Urinary bladder (tissue), 4 donors: ENCODE data around the gene LRFN5. TPM values are rescaled to one million over a fixed set of nuclear protein-coding genes. Genes with fewer than 3 reads are reported as not detected.
A peak's percentile ranks its signal among the peaks of the same experiment; 100 is the strongest.
"Not testable (repeated sequence)": the region's sequence is repeated elsewhere in the genome, so short reads cannot be mapped to it uniquely, and the experiment has no call there.

Experiments
- DNase-seq: peaks from one replicate; pipeline ENCODE4 v3.0.0-alpha.2; 2015; ENCODE audit errors: extremely low spot score
- H3K27ac ChIP-seq: one replicate; pipeline ENCODE4 v1.5.1; 2013; ENCODE audit warnings: low read depth, mild to moderate bottlenecking, moderate library complexity
- H3K36me3 ChIP-seq: one replicate; pipeline ENCODE4 v1.6.1; 2013; ENCODE audit warnings: mild to moderate bottlenecking, moderate library complexity; ENCODE audit not compliant: insufficient read depth
- H3K4me1 ChIP-seq: one replicate; pipeline ENCODE4 v1.6.1; 2013; ENCODE audit warnings: mild to moderate bottlenecking, moderate library complexity; ENCODE audit not compliant: insufficient read depth
- H3K4me3 ChIP-seq: one replicate; pipeline ENCODE4 v1.5.1; 2013; ENCODE audit warnings: low read depth, low read length
- WGBS: extraction: QIAGEN DNeasy Blood & Tissue Kit; methylation state at CpG from one replicate; pipeline ENCODE4 v1.1.7; 2013; 5-methylcytosine and 5-hydroxymethylcytosine counted together
- polyA plus RNA-seq: library from polyadenylated mRNA; stranded (reverse); fragments of 200-250 nt; gene quantifications from one replicate; pipeline ENCODE4 v1.2.3, GENCODE V29; 2013
- small RNA-seq: library from RNA; depleted of rRNA; stranded (forward); fragments of <200 nt; gene quantifications from one replicate; pipeline ENCODE3, GENCODE V24; 2014
- total RNA-seq: library from RNA; depleted of rRNA; stranded (reverse); fragments of >200 nt; gene quantifications from one replicate; pipeline ENCODE4 v1.2.3, GENCODE V29; 2014
- donor health status: healthy with polysubstance abuse.
- donor health status: healthy.

Gene LRFN5
- total and polyA plus RNA-seq, 2 donors: 12.7 to 45.9 TPM

GRCh38 chr14:41911155-41911554 is 304.5 kb downstream of the LRFN5 start:
- DNase-seq, H3K4me3 ChIP-seq, H3K4me1 ChIP-seq, H3K27ac ChIP-seq, H3K36me3 ChIP-seq: not testable (repeated sequence)
- WGBS: 86% methylated on average over 12 of the region's 12 CpGs

DNA sequence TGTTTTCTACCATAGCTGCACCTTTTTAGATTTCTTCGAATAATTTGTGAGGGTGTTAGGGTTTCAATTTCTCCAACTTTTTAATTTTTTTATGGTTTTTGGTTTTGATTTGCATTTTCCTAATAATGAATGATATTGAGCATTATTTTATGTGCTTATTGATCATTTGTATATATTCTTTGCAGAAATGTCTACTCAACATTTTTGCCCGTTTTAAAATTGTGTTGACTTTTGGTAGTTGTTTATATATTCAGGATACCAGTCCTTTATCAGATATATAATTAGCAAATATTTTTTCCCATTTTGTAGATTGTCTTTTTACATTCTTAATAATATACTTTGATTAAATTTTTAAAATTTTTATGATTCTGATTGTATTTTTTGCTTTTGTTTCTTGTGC is 306.7 kb downstream of the LRFN5 start:
- Histone ChIP-seq H3K27ac (no peak overlapping the region), H3K4me3 (no peak overlapping the region), H3K36me3 (no peaks in the 10 kb centered on the region), H3K4me1 (no peaks in the 10 kb centered on the region)
- no peak for DNase-seq
- 95% methylated on average over 2 of the region's 2 CpGs for WGBS

DNA sequence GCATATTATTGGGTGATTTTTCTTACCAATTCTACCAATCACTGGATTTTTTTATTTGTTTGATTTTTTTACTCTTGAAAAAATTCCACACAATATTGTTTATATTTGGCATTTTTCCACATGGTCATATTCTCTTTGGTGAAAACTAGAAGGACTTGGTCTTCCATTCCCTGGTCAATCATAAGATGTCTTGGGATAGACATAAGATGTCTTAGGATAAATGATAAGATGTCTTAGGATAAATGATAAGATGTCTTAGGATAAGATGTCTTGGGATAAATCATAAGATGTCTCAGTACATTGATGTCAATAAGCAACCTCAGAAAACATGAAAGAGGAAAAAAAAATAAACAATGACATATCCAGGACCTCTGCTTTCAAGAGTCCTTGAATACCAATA is 309.1 kb downstream of the LRFN5 start:
- Histone ChIP-seq H3K36me3 (no peaks in the 10 kb centered on the region), H3K4me3 (no peak overlapping the region), H3K27ac (no peak overlapping the region), H3K4me1 (no peaks in the 10 kb centered on the region)
- no peak for DNase-seq

DNA sequence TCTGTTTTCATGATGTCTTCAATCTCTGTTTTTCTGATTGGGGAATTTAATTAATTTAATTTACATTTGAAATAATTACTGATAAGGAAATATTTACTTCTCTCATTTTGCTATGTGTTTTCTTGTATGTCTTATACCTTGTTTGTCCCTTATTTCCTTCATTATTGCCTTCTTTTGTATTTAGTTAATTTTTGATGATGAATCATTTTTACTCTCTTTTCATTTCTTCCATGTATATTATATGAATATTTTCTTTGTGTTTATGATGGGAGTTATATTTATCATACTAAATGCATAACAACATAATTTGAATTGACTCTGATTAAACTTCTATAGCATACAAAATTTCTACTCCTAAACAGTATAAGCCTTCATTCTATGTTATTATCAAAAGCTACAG is 309.6 kb downstream of the LRFN5 start:
- Histone ChIP-seq H3K4me3 (no peak overlapping the region), H3K36me3 (no peaks in the 10 kb centered on the region), H3K4me1 (no peaks in the 10 kb centered on the region), H3K27ac (no peak overlapping the region)
- no peak for DNase-seq

GRCh38 chr14:41925409-41925808 is 318.7 kb downstream of the LRFN5 start:
- Histone ChIP-seq H3K4me1 (no peaks in the 10 kb centered on the region), H3K27ac (no peak overlapping the region), H3K36me3 (no peaks in the 10 kb centered on the region), H3K4me3 (no peak overlapping the region)
- DNase-seq: no peak
- WGBS: 24% methylated on average over 2 of the region's 2 CpGs

GRCh38 chr14:41950428-41951151 is 343.9 kb downstream of the LRFN5 start:
- DNase-seq: peak; percentile 76
- H3K27ac ChIP-seq: no peak overlapping the region
- no peaks in the 10 kb centered on the region for H3K4me1 ChIP-seq
- no peak overlapping the region for H3K4me3 ChIP-seq
- 70% methylated on average over 7 of the region's 7 CpGs for WGBS
- H3K36me3 ChIP-seq: no peaks in the 10 kb centered on the region

Small RNA genes lying within 50 kb of the gene (small RNA-seq; reads per million reads assigned to genes)
- not detected for gene RF00322
